ENCODE measurements around the gene ATP13A3.

The ATP13A3 gene

GRCh38 chr3:194443901-194444300, 42.9 kb downstream of the ATP13A3 start:
- no peak for FAIRE-seq
- no peak for TF ChIP-seq CTCF (IDR thresholded peaks at IDR 0.05; ENCODE audit: insufficient read depth, missing control alignments)

GRCh38 chr3:194440756-194441155, 46.0 kb downstream of the ATP13A3 start:
- FAIRE-seq (no peak), DNase-seq (ENCODE audit: insufficient read length, low spot score) (no peak)
- TF ChIP-seq CTCF (IDR thresholded peaks at IDR 0.05; ENCODE audit: insufficient read depth, missing control alignments): no peak

More at GRCh38 chr3:194443901-194444300, 42.9 kb downstream of the ATP13A3 start:
- DNase-seq (ENCODE audit: insufficient read length, low spot score): no peak

- FAIRE-seq (no peak), DNase-seq (ENCODE audit: insufficient read length, low spot score) (no peak)
- TF ChIP-seq CTCF (IDR thresholded peaks at IDR 0.05; ENCODE audit: insufficient read depth, missing control alignments): no peak
Observed at GRCh38 chr3:194439881-194440550, 46.8 kb downstream of the ATP13A3 start.

GRCh38 chr3:194434503-194434902, 52.3 kb downstream of the ATP13A3 start:
- FAIRE-seq (no peak), DNase-seq (ENCODE audit: insufficient read length, low spot score) (no peak)
- no peak for TF ChIP-seq CTCF (IDR thresholded peaks at IDR 0.05; ENCODE audit: insufficient read depth, missing control alignments)

- DNase-seq (ENCODE audit: insufficient read length, low spot score) (no peak), FAIRE-seq (no peak)
- no peak for TF ChIP-seq CTCF (IDR thresholded peaks at IDR 0.05; ENCODE audit: insufficient read depth, missing control alignments)
Observed at GRCh38 chr3:194431554-194431953, 55.2 kb downstream of the ATP13A3 start.

GRCh38 chr3:194425399-194425798, 61.4 kb downstream of the ATP13A3 start:
- FAIRE-seq (no peak), DNase-seq (ENCODE audit: insufficient read length, low spot score) (no peak)
- TF ChIP-seq CTCF (IDR thresholded peaks at IDR 0.05; ENCODE audit: insufficient read depth, missing control alignments): no peak

- FAIRE-seq (no peak), DNase-seq (ENCODE audit: insufficient read length, low spot score) (no peak)
- no peak for TF ChIP-seq CTCF (IDR thresholded peaks at IDR 0.05; ENCODE audit: insufficient read depth, missing control alignments)
Observed at GRCh38 chr3:194424953-194425352, 61.8 kb downstream of the ATP13A3 start.
